OCI-LY7 (cell line): ENCODE data around the gene PGD.
"Not testable (repeated sequence)": the region's sequence is repeated elsewhere in the genome, so short reads cannot be mapped to it uniquely, and the experiment has no call there.

ENCODE experiments used
- CTCF ChIP-seq: fragments of 200-600 bp; sonication (generic); conservative IDR thresholded peaks from 2 replicates; pipeline ENCODE4 v1.5.1; 2014; ENCODE audit warnings: mild to moderate bottlenecking, antibody characterized with exemption, low read length, moderate library complexity, mixed read lengths
- EZH2phosphoT487 ChIP-seq: fragments of 200-600 bp; sonication (generic); IDR thresholded peaks from 2 replicates; pipeline ENCODE4 v1.6.1; 2018; ENCODE audit warnings: low read depth, borderline replicate concordance, mild to moderate bottlenecking, mixed run types, antibody characterized with exemption, low read length, moderate library complexity, mixed read lengths

GRCh38 chr1:10418741-10419140, 19.9 kb downstream of the PGD start:
- not testable (repeated sequence) for TF ChIP-seq CTCF, EZH2phosphoT487
